H9 (cell line): Measurements from ENCODE around the gene NDUFS2. TPM values are rescaled to one million over a fixed set of nuclear protein-coding genes. Genes with fewer than 3 reads are reported as not detected.
A peak's percentile ranks its signal among the peaks of the same experiment; 100 is the strongest.

Experiments used
- DNase-seq: peaks from one replicate; pipeline ENCODE4 v3.0.0-alpha.2; 2017
- H2AFZ ChIP-seq: one replicate; pipeline ENCODE4 v1.6.1; 2013; ENCODE audit warnings: mild to moderate bottlenecking, low read length, control low read depth, moderate library complexity
- H2AK5ac ChIP-seq: 2 replicates; pipeline ENCODE4 v1.6.1; 2013; ENCODE audit warnings: low read length, control low read depth, mixed read lengths; ENCODE audit not compliant: insufficient read length
- H2BK120ac ChIP-seq: one replicate; pipeline ENCODE4 v1.6.1; 2013; ENCODE audit warnings: low read depth, mild to moderate bottlenecking, low read length, control low read depth, inconsistent platforms; ENCODE audit not compliant: poor library complexity, severe bottlenecking
- H2BK12ac ChIP-seq: 2 replicates; pipeline ENCODE4 v1.6.1; 2013; ENCODE audit warnings: low read length, control low read depth, mixed read lengths, low read depth; ENCODE audit not compliant: insufficient read length
- H2BK15ac ChIP-seq: 2 replicates; pipeline ENCODE4 v1.6.1; 2013; ENCODE audit warnings: low read depth, low read length, control low read depth
- H2BK20ac ChIP-seq: one replicate; pipeline ENCODE4 v1.6.1; 2013; ENCODE audit warnings: low read depth, mild to moderate bottlenecking, low read length, control low read depth, inconsistent platforms; ENCODE audit not compliant: poor library complexity, severe bottlenecking
- H2BK5ac ChIP-seq: 2 replicates; pipeline ENCODE4 v1.6.1; 2013; ENCODE audit warnings: low read length, control low read depth, mixed read lengths; ENCODE audit not compliant: insufficient read length
- H3K14ac ChIP-seq: 2 replicates; pipeline ENCODE4 v1.6.1; 2013; ENCODE audit warnings: low read length, control low read depth; ENCODE audit not compliant: insufficient read depth
- H3K18ac ChIP-seq: 2 replicates; pipeline ENCODE4 v1.6.1; 2013; ENCODE audit warnings: low read depth, mild to moderate bottlenecking, mixed read lengths, low read length, control low read depth; ENCODE audit not compliant: insufficient read length
- H3K23ac ChIP-seq: 2 replicates; pipeline ENCODE4 v1.6.1; 2013; ENCODE audit warnings: low read length, control low read depth, mixed read lengths, low read depth; ENCODE audit not compliant: insufficient read length
- H3K23me2 ChIP-seq: 2 replicates; pipeline ENCODE4 v1.6.1; 2013; ENCODE audit warnings: low read depth, mild to moderate bottlenecking, mixed read lengths, low read length, control low read depth; ENCODE audit not compliant: insufficient read length, poor library complexity, severe bottlenecking
- H3K27ac ChIP-seq: 2 replicates; pipeline ENCODE4 v1.5.1; 2013; ENCODE audit warnings: low read length, control low read depth, mixed read lengths, low read depth; ENCODE audit not compliant: insufficient read length
- H3K27me3 ChIP-seq: 2 replicates; pipeline ENCODE4 v1.6.1; 2013; ENCODE audit warnings: low read length, control low read depth, inconsistent platforms; ENCODE audit not compliant: insufficient read depth
- H3K4ac ChIP-seq: 2 replicates; pipeline ENCODE4 v1.6.1; 2013; ENCODE audit warnings: low read depth, mild to moderate bottlenecking, control low read depth, inconsistent platforms, low read length, moderate library complexity
- H3K4me1 ChIP-seq: 2 replicates; pipeline ENCODE4 v1.6.1; 2013; ENCODE audit warnings: low read length, control low read depth, inconsistent platforms; ENCODE audit not compliant: insufficient read depth
- H3K4me2 ChIP-seq: 2 replicates; pipeline ENCODE4 v1.6.1; 2013; ENCODE audit warnings: low read length, control low read depth, mixed read lengths; ENCODE audit not compliant: insufficient read length, insufficient read depth
- H3K56ac ChIP-seq: 2 replicates; pipeline ENCODE4 v1.6.1; 2013; ENCODE audit warnings: low read depth, mild to moderate bottlenecking, mixed read lengths, low read length, control low read depth; ENCODE audit not compliant: insufficient read length
- H3K79me1 ChIP-seq: 2 replicates; pipeline ENCODE4 v1.6.1; 2013; ENCODE audit warnings: low read depth, mild to moderate bottlenecking, moderate library complexity, low read length, control low read depth, inconsistent platforms; ENCODE audit not compliant: insufficient read depth, poor library complexity, severe bottlenecking
- H3K79me2 ChIP-seq: 2 replicates; pipeline ENCODE4 v1.6.1; 2013; ENCODE audit warnings: low read length, control low read depth, inconsistent platforms; ENCODE audit not compliant: insufficient read depth
- H3K9ac ChIP-seq: 2 replicates; pipeline ENCODE4 v1.6.1; 2013; ENCODE audit warnings: low read length, control low read depth, mixed read lengths; ENCODE audit not compliant: insufficient read length; ENCODE audit errors: extremely low read depth
- H3K9me3 ChIP-seq: one replicate; pipeline ENCODE4 v1.6.1; 2013; ENCODE audit warnings: low read depth, low read length, inconsistent platforms; ENCODE audit not compliant: control insufficient read depth
- H3T11ph ChIP-seq: one replicate; pipeline ENCODE4 v1.6.1; 2013; ENCODE audit warnings: mild to moderate bottlenecking, low read length, control low read depth, inconsistent platforms
- H4K20me1 ChIP-seq: one replicate; pipeline ENCODE4 v1.6.1; 2013; ENCODE audit not compliant: control insufficient read depth, insufficient read length, insufficient read depth
- H4K5ac ChIP-seq: 2 replicates; pipeline ENCODE4 v1.6.1; 2013; ENCODE audit warnings: low read depth, mild to moderate bottlenecking, mixed read lengths, low read length, control low read depth; ENCODE audit not compliant: insufficient read length
- H4K8ac ChIP-seq: replicated peaks from 2 replicates; pipeline ENCODE4 v1.6.1; 2013; ENCODE audit warnings: low read length, control low read depth, mixed read lengths, low read depth; ENCODE audit not compliant: insufficient read length
- H4K91ac ChIP-seq: 2 replicates; pipeline ENCODE4 v1.6.1; 2013; ENCODE audit warnings: low read depth, mild to moderate bottlenecking, moderate library complexity, mixed read lengths, low read length, control low read depth; ENCODE audit not compliant: insufficient read length
- H3K27ac Mint-ChIP-seq, 3 experiments: 2 replicates in 2 of 3; 3 replicates in 1 of 3; pipeline ENCODE4 v1.8.0; 2020 to 2021; ENCODE audit warnings: mixed read lengths in 3 of 3, mild to moderate bottlenecking in 1 of 3, moderate library complexity in 1 of 3
- H3K27me3 Mint-ChIP-seq: 2 replicates; pipeline ENCODE4 v1.8.0; 2021; ENCODE audit warnings: low read depth, mild to moderate bottlenecking, moderate library complexity, mixed read lengths
- H3K36me3 Mint-ChIP-seq, 3 experiments: 2 replicates in 2 of 3; 3 replicates in 1 of 3; pipeline ENCODE4 v1.8.0; 2020 to 2021; ENCODE audit warnings: low read depth in 3 of 3, mixed read lengths in 3 of 3; ENCODE audit not compliant: insufficient read depth in 1 of 3
- H3K4me1 Mint-ChIP-seq, 2 experiments: 2 replicates each; pipeline ENCODE4 v1.8.0; 2020; ENCODE audit warnings: mixed read lengths in 2 of 2
- H3K4me3 Mint-ChIP-seq, 2 experiments: 2 replicates in 1 of 2; 3 replicates in 1 of 2; pipeline ENCODE4 v1.8.0; 2020 to 2021; ENCODE audit warnings: mild to moderate bottlenecking in 2 of 2, mixed read lengths in 2 of 2, moderate library complexity in 1 of 2
- H3K9me3 Mint-ChIP-seq, 2 experiments: 2 replicates in 1 of 2; 3 replicates in 1 of 2; pipeline ENCODE4 v1.8.0; 2020; ENCODE audit warnings: mild to moderate bottlenecking in 2 of 2, mixed read lengths in 2 of 2, moderate library complexity in 1 of 2
- CTCF ChIP-seq: fragments of 200-600 bp; sonication (generic); conservative IDR thresholded peaks from 3 replicates; pipeline ENCODE4 v1.8.0; 2021; ENCODE audit warnings: antibody characterized with exemption, mild to moderate bottlenecking
- WGBS: extraction: QIAGEN DNeasy Blood & Tissue Kit; methylation state at CpG from one replicate; pipeline ENCODE4 v1.1.7; 2013; ENCODE audit warnings: missing lambda C conversion rate, low lambda C conversion rate, mixed read lengths; ENCODE audit not compliant: insufficient read length; ENCODE audit errors: extremely low coverage; 5-methylcytosine and 5-hydroxymethylcytosine counted together
- total RNA-seq: library from RNA; stranded (reverse); gene quantifications from 2 replicates; pipeline ENCODE4 v1.2.1, GENCODE V29; 2021

NDUFS2 gene
- total RNA-seq, 1 experiment from 2014 or later: 84.5 TPM

DNA sequence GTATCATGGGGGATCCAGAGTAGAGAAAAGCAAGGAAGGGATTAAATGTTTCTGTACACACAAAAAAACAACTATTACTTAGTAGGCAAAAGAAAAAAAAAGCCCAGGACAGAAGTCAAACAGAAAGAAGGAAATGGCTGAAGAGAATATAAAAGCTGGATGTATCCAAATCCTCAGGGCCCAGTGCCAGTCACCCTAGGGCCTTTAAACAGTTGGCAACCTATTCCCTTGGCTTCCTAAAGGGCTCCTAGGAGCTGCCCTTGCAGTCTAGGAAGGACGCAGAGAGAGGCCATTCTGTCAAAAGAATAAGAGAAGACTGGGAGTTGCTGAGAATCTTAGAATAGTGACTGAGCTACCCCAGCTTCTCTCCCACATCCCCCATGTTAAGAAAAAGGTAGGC is 29.8 kb upstream of the NDUFS2 start:
- Histone ChIP-seq H3K14ac (no peak overlapping the region), H2BK5ac (no peak overlapping the region), H3K9ac (no peak overlapping the region), H3K56ac (no peak overlapping the region), H4K8ac (no peak overlapping the region), H3K4me1 (no peaks in the 10 kb centered on the region; the same call in 1 of the 2 replicates), H3K79me1 (no peaks in the 10 kb centered on the region), H3K18ac (no peak overlapping the region), H2BK12ac (no peak overlapping the region), H3K4ac (no peak overlapping the region), H2AFZ (no peak overlapping the region), H2BK20ac (no peak overlapping the region), H2BK120ac (no peak overlapping the region), H4K5ac (no peak overlapping the region), H3K23ac (no peak overlapping the region), H3K27me3 (no peaks in the 10 kb centered on the region), H3K9me3 (no peaks in the 10 kb centered on the region), H3T11ph (no peak overlapping the region), H2AK5ac (no peak overlapping the region), H3K79me2 (no peaks in the 10 kb centered on the region), H3K23me2 (peaks cover 6% of the 10 kb centered on the region), H3K4me2 (no peak overlapping the region), H4K91ac (no peak overlapping the region), H3K27ac (no peak overlapping the region), H4K20me1 (no peaks in the 10 kb centered on the region), H2BK15ac (no peak overlapping the region)
- H3K27ac Mint-ChIP-seq: no peak overlapping the region
- H3K4me3 Mint-ChIP-seq: peak overlapping the region in 1 of 2 experiments; percentile 50; a peak in 1 of 5 replicates
- DNase-seq: no peak
- WGBS: no CpG with 5 or more reads among the region's 1 CpG
- H3K9me3 Mint-ChIP-seq: no peaks in the 10 kb centered on the region
- H3K27me3 Mint-ChIP-seq: no peaks in the 10 kb centered on the region
- peaks cover 25 to 70% (median 69%) of the 10 kb centered on the region in 3 experiments; a peak in 6 of 7 replicates for H3K36me3 Mint-ChIP-seq
- no peak for TF ChIP-seq CTCF
- peaks cover 13 to 18% of the 10 kb centered on the region in 2 experiments for H3K4me1 Mint-ChIP-seq
